HG03575 (cell line): Measurements from ENCODE around the gene LINGO4.

Experiments
- ATAC-seq: cut with Tn5 transposase; IDR thresholded peaks from one replicate; pipeline ENCODE4 v1.9.1; 2021; ENCODE audit not compliant: unreplicated experiment, insufficient number of reproducible peaks, low FRiP score; ENCODE audit errors: extremely low read depth

LINGO4 gene

DNA sequence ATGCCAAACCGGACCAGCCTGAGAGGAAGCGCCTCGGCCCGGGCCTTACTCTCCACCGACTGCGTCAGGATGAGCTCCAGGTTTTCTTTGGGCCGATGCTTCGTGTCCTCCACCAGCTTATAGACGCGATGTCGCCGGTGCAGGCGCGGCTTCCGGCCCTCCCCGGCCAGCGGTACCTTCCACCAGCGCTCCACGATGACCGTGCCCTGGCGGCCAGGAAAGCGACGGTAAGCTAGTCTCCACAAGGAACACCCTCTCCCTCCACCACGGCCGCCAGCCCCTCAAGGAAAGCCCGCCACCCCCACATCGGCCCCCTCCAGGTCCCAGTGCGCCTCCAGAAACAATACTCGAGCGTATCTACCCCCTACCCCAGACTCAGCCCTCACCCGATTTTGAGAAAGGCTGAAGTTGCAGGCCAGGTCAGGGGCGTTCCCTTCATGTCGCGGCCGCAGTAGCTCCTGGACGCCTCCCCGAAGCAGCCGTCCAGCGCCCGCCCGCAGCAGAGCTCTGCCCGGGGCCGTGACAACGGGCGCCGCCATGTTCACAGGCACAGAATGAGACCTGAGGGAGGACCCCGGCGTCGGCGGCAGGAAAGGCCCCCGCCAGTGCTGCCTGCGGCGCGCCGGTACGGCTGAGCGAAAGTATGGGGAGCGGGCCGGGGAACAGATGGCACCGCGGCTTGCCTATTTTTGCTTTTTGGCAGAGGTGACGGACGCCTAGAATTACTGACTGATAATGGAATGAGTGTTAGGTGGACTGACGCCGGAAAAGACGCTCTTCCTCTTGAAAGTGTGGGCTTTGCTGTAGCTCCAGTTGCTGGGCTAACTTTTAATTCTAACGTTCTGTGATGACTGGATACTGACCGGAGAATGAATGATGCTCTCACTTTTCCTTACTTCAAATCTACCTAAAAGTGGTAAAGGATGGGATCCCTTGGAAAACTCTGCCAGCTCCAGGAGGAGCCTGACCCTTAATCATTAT, 42.0 kb downstream of the LINGO4 start, which contains the start of gene MRPL9:
Gene MRPL9 (minus strand): TSS at position 556 of the 981 bp plus-strand sequence. CDS start 17 bp downstream, at position 539.
- ATAC-seq, result no peak

DNA sequence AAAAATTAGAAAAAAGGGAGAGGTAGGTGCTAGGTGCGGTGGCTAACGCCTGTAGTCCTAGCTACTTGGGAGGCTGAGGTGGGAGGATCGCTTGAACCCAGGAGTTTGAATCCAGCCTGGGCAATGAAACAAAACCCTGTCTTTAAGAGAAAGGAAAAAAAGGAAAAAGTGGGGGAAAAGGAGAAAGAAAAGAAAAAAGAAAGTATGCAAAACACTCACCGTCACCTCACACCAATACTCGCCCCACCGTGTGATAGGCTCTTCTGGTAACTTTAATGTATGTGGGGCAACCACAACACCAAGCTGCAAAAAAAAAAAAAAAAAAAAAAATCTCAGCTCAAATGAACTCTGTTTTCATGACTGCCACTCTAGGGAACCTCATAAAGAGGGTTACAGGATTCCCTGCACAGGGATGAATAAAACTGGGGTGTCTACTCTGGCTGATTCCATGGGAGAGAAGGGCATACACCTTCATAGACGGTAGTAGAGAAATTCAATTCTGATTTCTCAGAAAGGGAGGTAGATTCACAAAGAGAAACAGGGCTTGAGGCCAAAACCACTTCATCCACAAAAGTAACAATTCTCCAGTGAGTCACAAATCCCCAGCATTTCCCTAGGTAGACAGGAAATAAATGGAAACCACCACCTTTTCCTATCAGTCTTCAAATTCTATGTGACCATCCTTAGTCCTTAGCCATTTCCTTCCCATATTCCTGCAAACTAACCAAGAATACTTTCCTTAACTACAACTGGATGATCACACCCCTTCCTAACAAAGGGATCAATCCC, 44.4 kb downstream of the LINGO4 start:
- no peak for ATAC-seq

DNA sequence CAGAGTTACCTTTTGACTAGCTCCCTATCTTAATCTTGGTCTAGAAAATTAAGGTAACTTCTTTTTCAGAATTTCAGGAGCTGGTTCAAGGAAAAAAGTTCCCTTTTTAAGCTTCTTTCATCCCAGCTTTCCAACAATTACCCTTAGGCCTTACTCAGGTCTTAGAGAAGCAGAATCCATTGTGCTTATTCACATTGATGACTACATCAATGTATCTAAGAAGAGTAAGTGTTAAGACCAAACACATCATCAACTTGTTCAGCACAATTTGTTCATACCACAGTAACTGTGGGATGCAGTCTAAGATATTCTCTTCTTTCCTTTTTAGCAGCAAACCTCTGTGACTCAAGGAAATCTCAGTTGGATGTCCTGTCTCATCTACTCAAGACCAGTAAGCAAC, 46.0 kb downstream of the LINGO4 start:
- no peak for ATAC-seq

DNA sequence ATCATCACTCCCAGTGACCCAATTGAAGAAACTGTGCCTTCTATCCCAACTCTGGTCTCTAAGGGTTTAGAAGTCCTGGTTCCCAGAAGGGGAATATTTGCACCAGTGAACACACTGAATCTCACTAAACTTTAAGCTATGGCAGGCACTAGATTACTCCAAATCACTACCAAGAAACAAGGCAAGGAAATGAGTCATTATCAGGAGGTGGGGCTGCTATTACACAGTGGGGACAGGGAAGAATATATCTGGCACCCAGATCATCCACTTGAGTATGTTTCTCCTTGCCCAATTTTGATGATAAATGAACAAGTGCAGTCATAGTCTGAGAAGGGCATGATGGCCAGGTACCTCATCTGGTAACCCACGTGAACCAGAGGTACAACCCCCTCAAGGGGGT, 48.9 kb downstream of the LINGO4 start:
- no peak for ATAC-seq
